ENCODE results near the gene KCNC2. TPM values are rescaled to one million over a fixed set of nuclear protein-coding genes. Genes with fewer than 3 reads are reported as not detected.

KCNC2 gene
- total RNA-seq, 1 experiment from 2014 or later, result not detected

DNA sequence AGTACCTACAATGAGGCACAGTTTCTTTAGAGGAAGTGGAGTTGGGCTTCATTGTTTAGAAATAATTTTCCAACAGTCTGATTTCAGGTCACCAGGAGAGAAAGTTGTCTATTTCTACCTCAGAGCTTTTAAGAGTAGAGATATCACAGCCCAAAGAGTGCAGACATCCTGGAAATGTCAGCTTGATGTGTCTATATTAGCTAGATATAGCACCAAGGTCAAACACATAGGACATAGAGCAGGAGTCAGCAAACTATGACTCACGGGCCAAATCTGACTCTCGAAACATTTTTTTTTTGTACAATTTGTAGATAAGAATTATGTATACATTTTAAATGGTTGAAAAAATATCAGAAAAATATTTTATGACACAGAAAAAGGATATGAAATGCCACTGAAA is 53.7 kb downstream of the KCNC2 start:
- H3K9me3 Mint-ChIP-seq (ENCODE audit: low read depth, unreplicated experiment), result no peaks in the 10 kb centered on the region
- TF ChIP-seq, protein P1, sequence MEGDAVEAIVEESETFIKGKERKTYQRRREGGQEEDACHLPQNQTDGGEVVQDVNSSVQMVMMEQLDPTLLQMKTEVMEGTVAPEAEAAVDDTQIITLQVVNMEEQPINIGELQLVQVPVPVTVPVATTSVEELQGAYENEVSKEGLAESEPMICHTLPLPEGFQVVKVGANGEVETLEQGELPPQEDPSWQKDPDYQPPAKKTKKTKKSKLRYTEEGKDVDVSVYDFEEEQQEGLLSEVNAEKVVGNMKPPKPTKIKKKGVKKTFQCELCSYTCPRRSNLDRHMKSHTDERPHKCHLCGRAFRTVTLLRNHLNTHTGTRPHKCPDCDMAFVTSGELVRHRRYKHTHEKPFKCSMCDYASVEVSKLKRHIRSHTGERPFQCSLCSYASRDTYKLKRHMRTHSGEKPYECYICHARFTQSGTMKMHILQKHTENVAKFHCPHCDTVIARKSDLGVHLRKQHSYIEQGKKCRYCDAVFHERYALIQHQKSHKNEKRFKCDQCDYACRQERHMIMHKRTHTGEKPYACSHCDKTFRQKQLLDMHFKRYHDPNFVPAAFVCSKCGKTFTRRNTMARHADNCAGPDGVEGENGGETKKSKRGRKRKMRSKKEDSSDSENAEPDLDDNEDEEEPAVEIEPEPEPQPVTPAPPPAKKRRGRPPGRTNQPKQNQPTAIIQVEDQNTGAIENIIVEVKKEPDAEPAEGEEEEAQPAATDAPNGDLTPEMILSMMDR (IDR thresholded peaks at IDR 0.05; ENCODE audit: unreplicated experiment), result no peak
- intact Hi-C loops (cut with micrococcal nuclease; ENCODE audit: unreplicated experiment), result no loop called here

DNA sequence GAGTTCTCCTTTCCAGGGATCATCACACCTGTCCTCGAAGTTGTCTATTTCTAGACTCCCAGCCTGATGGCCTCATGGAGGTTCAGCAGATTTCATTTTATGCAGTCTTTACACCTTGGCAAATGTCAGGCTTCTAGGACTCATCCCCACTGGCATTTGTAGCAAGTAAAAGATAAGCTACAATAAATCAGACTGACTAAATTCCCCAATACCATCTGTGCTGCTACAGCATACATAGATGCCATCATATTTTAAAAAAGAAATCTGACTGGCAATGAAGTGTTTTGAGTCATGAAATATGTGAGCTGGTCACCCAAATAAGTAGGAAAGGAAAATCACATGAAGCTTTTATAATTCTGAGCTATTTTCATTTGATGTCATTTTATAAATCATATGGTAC is 55.3 kb downstream of the KCNC2 start:
- H3K4me1 Mint-ChIP-seq (ENCODE audit: low read depth, unreplicated experiment), result no peaks in the 10 kb centered on the region
- CTCF ChIA-PET, result no interaction called here
- H3K4me3 Mint-ChIP-seq (ENCODE audit: low read depth, unreplicated experiment), result no peak overlapping the region
- no peak for DNase-seq
- intact Hi-C loops (cut with micrococcal nuclease; ENCODE audit: unreplicated experiment), result no loop called here
- no TSS peak for BruUV-seq (replicated peaks)
- TF ChIP-seq, protein P1 (IDR thresholded peaks at IDR 0.05; ENCODE audit: unreplicated experiment), result no peak
- no peak overlapping the region for H3K27ac Mint-ChIP-seq (ENCODE audit: unreplicated experiment)
- H3K9me3 Mint-ChIP-seq (ENCODE audit: low read depth, unreplicated experiment), result no peaks in the 10 kb centered on the region
- no peaks in the 10 kb centered on the region for H3K36me3 Mint-ChIP-seq (ENCODE audit: insufficient read depth, unreplicated experiment)
- no peaks in the 10 kb centered on the region for H3K27me3 Mint-ChIP-seq (ENCODE audit: unreplicated experiment)

More for the DNA sequence above, 53.7 kb downstream of the KCNC2 start:
- Mint-ChIP-seq H3K27ac (ENCODE audit: unreplicated experiment) (no peak overlapping the region), H3K36me3 (ENCODE audit: insufficient read depth, unreplicated experiment) (no peaks in the 10 kb centered on the region), H3K27me3 (ENCODE audit: unreplicated experiment) (no peaks in the 10 kb centered on the region), H3K4me3 (ENCODE audit: low read depth, unreplicated experiment) (no peak overlapping the region), H3K4me1 (ENCODE audit: low read depth, unreplicated experiment) (no peaks in the 10 kb centered on the region)
- DNase-seq, result no peak
- CTCF ChIA-PET, result no interaction called here
- BruUV-seq (replicated peaks), result no TSS peak

DNA sequence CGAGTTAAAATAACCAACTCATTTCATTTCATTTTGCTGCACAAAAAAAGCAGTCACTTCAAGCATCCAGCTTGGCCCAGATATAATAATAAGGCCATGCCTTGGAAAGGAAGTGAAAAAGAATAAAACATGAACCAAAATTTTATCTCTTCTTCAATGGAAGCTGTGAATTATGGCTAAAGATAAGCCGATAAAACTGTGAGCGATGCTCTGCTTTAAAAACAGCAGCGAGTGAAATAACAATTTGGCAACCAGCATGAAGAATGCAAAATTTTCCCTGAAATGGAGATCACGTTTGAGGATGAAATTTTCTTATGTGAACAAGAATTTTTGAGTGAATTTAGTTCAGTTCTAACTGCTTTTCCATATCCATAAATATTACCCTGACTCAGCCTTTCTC is 70.4 kb downstream of the KCNC2 start:
- intact Hi-C loops (cut with micrococcal nuclease; ENCODE audit: unreplicated experiment), result no loop called here
- CTCF ChIA-PET, result no interaction called here
- Mint-ChIP-seq H3K27me3 (ENCODE audit: unreplicated experiment) (no peaks in the 10 kb centered on the region), H3K9me3 (ENCODE audit: low read depth, unreplicated experiment) (no peaks in the 10 kb centered on the region), H3K36me3 (ENCODE audit: insufficient read depth, unreplicated experiment) (no peaks in the 10 kb centered on the region), H3K4me1 (ENCODE audit: low read depth, unreplicated experiment) (no peaks in the 10 kb centered on the region), H3K4me3 (ENCODE audit: low read depth, unreplicated experiment) (no peak overlapping the region), H3K27ac (ENCODE audit: unreplicated experiment) (no peak overlapping the region)
- BruUV-seq (replicated peaks), result no TSS peak
- TF ChIP-seq, protein P1 (IDR thresholded peaks at IDR 0.05; ENCODE audit: unreplicated experiment), result no peak
- no peak for DNase-seq

DNA sequence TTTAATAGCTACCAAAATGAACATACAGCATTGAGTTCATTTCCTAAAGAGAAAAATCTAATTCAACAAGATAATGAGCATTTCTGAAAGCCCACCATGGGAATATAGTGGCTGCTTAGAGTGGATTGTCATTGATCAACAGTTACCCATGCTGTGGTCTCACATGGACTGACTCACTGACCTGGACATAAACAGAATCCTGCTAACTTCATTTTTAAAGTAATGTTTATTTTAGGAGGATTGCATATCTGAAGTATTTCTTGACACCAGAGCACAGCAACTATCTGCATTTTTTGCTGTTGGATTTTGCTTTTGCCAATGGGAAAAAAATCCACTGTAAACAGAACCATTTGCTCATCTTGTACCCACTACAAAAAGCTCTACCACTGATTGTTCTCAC is 71.7 kb downstream of the KCNC2 start:
- CTCF ChIA-PET, result no interaction called here
- Mint-ChIP-seq H3K4me1 (ENCODE audit: low read depth, unreplicated experiment) (no peaks in the 10 kb centered on the region), H3K36me3 (ENCODE audit: insufficient read depth, unreplicated experiment) (no peaks in the 10 kb centered on the region), H3K9me3 (ENCODE audit: low read depth, unreplicated experiment) (no peaks in the 10 kb centered on the region), H3K4me3 (ENCODE audit: low read depth, unreplicated experiment) (no peak overlapping the region), H3K27me3 (ENCODE audit: unreplicated experiment) (no peaks in the 10 kb centered on the region), H3K27ac (ENCODE audit: unreplicated experiment) (no peak overlapping the region)
- TF ChIP-seq, protein P1 (IDR thresholded peaks at IDR 0.05; ENCODE audit: unreplicated experiment), result no peak
- intact Hi-C loops (cut with micrococcal nuclease; ENCODE audit: unreplicated experiment), result no loop called here
- no TSS peak for BruUV-seq (replicated peaks)
- no peak for DNase-seq

DNA sequence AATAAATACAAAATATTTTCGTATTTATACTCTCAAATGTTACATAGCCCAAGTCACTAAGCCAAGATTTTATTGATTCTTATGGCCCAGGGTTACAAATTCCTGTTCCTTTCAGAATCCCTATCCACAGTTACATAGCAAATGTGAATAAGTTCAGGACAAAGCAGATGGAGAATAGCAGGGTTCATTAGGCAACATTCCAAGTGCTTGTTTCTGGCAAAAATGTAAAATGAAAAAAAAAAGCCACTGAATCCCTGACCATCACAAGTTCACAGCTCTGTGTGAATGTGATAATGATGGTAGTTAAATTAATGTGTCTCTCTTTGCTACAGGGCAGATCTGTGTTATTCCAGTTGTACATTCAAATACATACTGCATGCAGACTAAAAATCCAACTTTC is 74.6 kb downstream of the KCNC2 start:
- Mint-ChIP-seq H3K4me3 (ENCODE audit: low read depth, unreplicated experiment) (no peak overlapping the region), H3K9me3 (ENCODE audit: low read depth, unreplicated experiment) (no peaks in the 10 kb centered on the region), H3K27me3 (ENCODE audit: unreplicated experiment) (no peaks in the 10 kb centered on the region), H3K36me3 (ENCODE audit: insufficient read depth, unreplicated experiment) (no peaks in the 10 kb centered on the region), H3K4me1 (ENCODE audit: low read depth, unreplicated experiment) (no peaks in the 10 kb centered on the region), H3K27ac (ENCODE audit: unreplicated experiment) (no peak overlapping the region)
- intact Hi-C loops (cut with micrococcal nuclease; ENCODE audit: unreplicated experiment), result no loop called here
- DNase-seq, result no peak
- CTCF ChIA-PET, result no interaction called here
- TF ChIP-seq, protein P1 (IDR thresholded peaks at IDR 0.05; ENCODE audit: unreplicated experiment), result no peak
- BruUV-seq (replicated peaks), result no TSS peak
